ENCODE measurements around the gene TMEM273.

- TF ChIP-seq CTCF (IDR thresholded peaks at IDR 0.05) (no peak), POLR2A (IDR thresholded peaks at IDR 0.05) (no peak)
These were observed 37.2 kb upstream of the TMEM273 start for GRCh38 chr10:49225218-49225876.
